ENCODE results near the gene VAMP1. TPM values are rescaled to one million over a fixed set of nuclear protein-coding genes. Genes with fewer than 3 reads are reported as not detected.
A peak's percentile ranks its signal among the peaks of the same experiment; 100 is the strongest.

VAMP1 gene
- total and polyA plus RNA-seq, 10 of the 15 experiments (the other 5 are each of a cell fraction or from before 2014, with no cell fraction given) = 4.8 to 123 (median 27.5) TPM

- no peak for TF ChIP-seq SREBF2 (IDR thresholded peaks at IDR 0.05; ENCODE audit: low read length)
- TF ChIP-seq, protein P1, sequence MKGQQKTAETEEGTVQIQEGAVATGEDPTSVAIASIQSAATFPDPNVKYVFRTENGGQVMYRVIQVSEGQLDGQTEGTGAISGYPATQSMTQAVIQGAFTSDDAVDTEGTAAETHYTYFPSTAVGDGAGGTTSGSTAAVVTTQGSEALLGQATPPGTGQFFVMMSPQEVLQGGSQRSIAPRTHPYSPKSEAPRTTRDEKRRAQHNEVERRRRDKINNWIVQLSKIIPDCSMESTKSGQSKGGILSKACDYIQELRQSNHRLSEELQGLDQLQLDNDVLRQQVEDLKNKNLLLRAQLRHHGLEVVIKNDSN (IDR thresholded peaks at IDR 0.05; ENCODE audit: borderline replicate concordance, extremely low read length, insufficient read depth, low read depth, low read length) = no peak
- TF ChIP-seq ATF3 (IDR thresholded peaks at IDR 0.05; ENCODE audit: borderline replicate concordance, extremely low read depth, low read depth, low read length) = no peak
- no peak for TF ChIP-seq WRNIP1 (IDR thresholded peaks at IDR 0.05; ENCODE audit: borderline replicate concordance, low read depth, low read length)
Measured at GRCh38 chr12:6451348-6452244, 18.9 kb downstream of the VAMP1 start, which contains the start of gene TAPBPL (continued).

DNA sequence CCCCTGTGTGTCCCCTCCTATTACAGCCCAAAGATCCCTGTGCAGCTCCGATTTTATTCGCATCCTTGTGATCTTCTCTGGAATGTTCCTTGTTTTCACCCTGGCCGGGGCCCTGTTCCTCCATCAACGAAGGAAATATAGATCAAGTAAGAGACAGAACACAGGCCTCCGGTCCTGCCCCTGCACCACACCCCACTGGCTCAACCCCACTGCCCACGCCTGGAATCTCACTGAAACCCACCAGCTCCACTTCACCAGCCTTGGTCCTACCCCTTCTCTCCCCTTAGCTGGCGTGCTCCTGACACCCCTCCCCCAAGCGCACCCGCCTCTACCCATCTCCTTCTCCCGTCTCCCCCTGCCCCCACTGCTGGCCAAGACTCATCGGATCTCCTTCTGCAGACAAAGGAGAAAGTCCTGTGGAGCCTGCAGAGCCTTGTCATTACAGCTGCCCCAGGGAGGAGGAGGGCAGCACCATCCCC is 19.6 kb downstream of the VAMP1 start:
- DNase-seq (ENCODE audit: low read depth, low spot score) = no peak
- intact Hi-C loops (cut with micrococcal nuclease; ENCODE audit: unreplicated experiment) = loop anchor here (1.0 kb wide), 1 partner anchor 24 kb away; no protein-coding TSS in a partner anchor
- Histone ChIP-seq H2AFZ (ENCODE audit: control insufficient read depth, low read depth, low read length) (peak overlapping the region; percentile 59), H3K9me3 (replicated peaks; ENCODE audit: control insufficient read depth, insufficient read depth, low read length) (no peaks in the 10 kb centered on the region), H3K9ac (ENCODE audit: control insufficient read depth, insufficient read depth, low read length) (peak overlapping the region; percentile 92), H4K20me1 (ENCODE audit: control insufficient read depth, insufficient read depth) (no peaks in the 10 kb centered on the region), H3K27ac (ENCODE audit: control insufficient read depth, insufficient read depth) (peak overlapping the region; percentile 98), H3K4me2 (ENCODE audit: control insufficient read depth, insufficient read depth) (peak overlapping the region; percentile 99), H3K4me1 (ENCODE audit: control insufficient read depth, insufficient read depth, low read length) (peaks cover 38% of the 10 kb centered on the region), H3K27me3 (replicated peaks in 1 of 2; ENCODE audit: control insufficient read depth in 2 of 2, insufficient read depth in 2 of 2, low read length in 1 of 2) (no peaks in the 10 kb centered on the region), H3K4me3 (peak overlapping the region; percentile 83), H3K79me2 (ENCODE audit: control insufficient read depth, insufficient read depth, low read length) (peaks cover 72% of the 10 kb centered on the region), H3K36me3 (ENCODE audit: control insufficient read depth in 2 of 2, insufficient read depth in 2 of 2, low read length in 1 of 2) (peaks cover 1 to 10% of the 10 kb centered on the region in 2 experiments)
- no peak for FAIRE-seq
- ChIA-PET CTCF (interaction anchor here (1.1 to 5.3 kb wide), 10 partner anchors 10 to 255 kb away, joined by 3 to 48 read pairs (median 6); partner anchors contain the start of gene VAMP1), RAD21 (ENCODE audit: unreplicated experiment) (interaction anchor here (0.6 to 17.1 kb wide), 16 partner anchors 7 to 128 kb away, joined by 3 to 319 read pairs (median 4); partner anchors contain the start of genes CD27, MRPL51 and VAMP1), SMC1A (ENCODE audit: uncharacterized antibody, unreplicated experiment) (interaction anchor here (0.8 to 6.7 kb wide), 10 partner anchors 8 to 129 kb away, joined by 3 to 90 read pairs (median 10); no protein-coding TSS in a partner anchor), POLR2A (interaction anchor here (0.6 to 17.5 kb wide), 13 partner anchors 8 to 126 kb away, joined by 3 to 384 read pairs (median 11); partner anchors contain the start of genes CD27, MRPL51 and VAMP1)
- peak; percentile 17 for ATAC-seq
- 30% methylated on average over 11 of the region's 11 CpGs for WGBS (ENCODE audit: insufficient coverage, insufficient replicate concordance, low lambda C conversion rate, missing lambda C conversion rate)
- no TSS peak for BruUV-seq (replicated peaks)
- in situ Hi-C loops (cut with MboI) = no loop called here
- no peak for TF ChIP-seq CHD4 (IDR thresholded peaks at IDR 0.05)
- TF ChIP-seq, protein P2, sequence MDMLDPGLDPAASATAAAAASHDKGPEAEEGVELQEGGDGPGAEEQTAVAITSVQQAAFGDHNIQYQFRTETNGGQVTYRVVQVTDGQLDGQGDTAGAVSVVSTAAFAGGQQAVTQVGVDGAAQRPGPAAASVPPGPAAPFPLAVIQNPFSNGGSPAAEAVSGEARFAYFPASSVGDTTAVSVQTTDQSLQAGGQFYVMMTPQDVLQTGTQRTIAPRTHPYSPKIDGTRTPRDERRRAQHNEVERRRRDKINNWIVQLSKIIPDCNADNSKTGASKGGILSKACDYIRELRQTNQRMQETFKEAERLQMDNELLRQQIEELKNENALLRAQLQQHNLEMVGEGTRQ (IDR thresholded peaks at IDR 0.05; ENCODE audit: borderline replicate concordance, low read depth, low read length) = no peak
- no peak for TF ChIP-seq KLF5 (IDR thresholded peaks at IDR 0.05; ENCODE audit: partially characterized antibody)
- TF ChIP-seq, protein P1 (IDR thresholded peaks at IDR 0.05; ENCODE audit: borderline replicate concordance, extremely low read length, insufficient read depth, low read depth, low read length) = no peak
- no peak for TF ChIP-seq ZBTB4 (CRISPR knock-in tag; IDR thresholded peaks at IDR 0.05)
- TF ChIP-seq MLLT1 (IDR thresholded peaks at IDR 0.05) = peak; percentile 78
- no peak for TF ChIP-seq POLR2AphosphoS2 (IDR thresholded peaks at IDR 0.05; ENCODE audit: low read depth, low read length)
